ENCODE measurements around the gene MATK.

The MATK gene

GRCh38 chr19:3790209-3790734, 4.1 kb upstream of the MATK start:
- in situ Hi-C loops (cut with HindIII; ENCODE audit: low sequenced_read_pairs) = no loop called here

GRCh38 chr19:3788996-3789778, 3.0 kb upstream of the MATK start:
- in situ Hi-C loops (cut with HindIII; ENCODE audit: low sequenced_read_pairs) = no loop called here

- in situ Hi-C loops (cut with HindIII; ENCODE audit: low sequenced_read_pairs) = no loop called here
Observed at GRCh38 chr19:3785451-3785937, 687 bp downstream of the MATK start.

- in situ Hi-C loops (cut with HindIII; ENCODE audit: low sequenced_read_pairs) = no loop called here
Observed at GRCh38 chr19:3784607-3785450, 1.4 kb downstream of the MATK start.

GRCh38 chr19:3783660-3784584, 2.3 kb downstream of the MATK start:
- in situ Hi-C loops (cut with HindIII; ENCODE audit: low sequenced_read_pairs) = no loop called here

- in situ Hi-C loops (cut with HindIII; ENCODE audit: low sequenced_read_pairs) = no loop called here
Observed at GRCh38 chr19:3782903-3783302, 3.3 kb downstream of the MATK start.

GRCh38 chr19:3782330-3782729, 3.9 kb downstream of the MATK start:
- in situ Hi-C loops (cut with HindIII; ENCODE audit: low sequenced_read_pairs) = no loop called here

GRCh38 chr19:3781603-3782002, 4.6 kb downstream of the MATK start:
- in situ Hi-C loops (cut with HindIII; ENCODE audit: low sequenced_read_pairs) = no loop called here

GRCh38 chr19:3780786-3781304, 5.3 kb downstream of the MATK start:
- in situ Hi-C loops (cut with HindIII; ENCODE audit: low sequenced_read_pairs) = no loop called here

GRCh38 chr19:3778899-3779723, 7.1 kb downstream of the MATK start:
- in situ Hi-C loops (cut with HindIII; ENCODE audit: low sequenced_read_pairs) = no loop called here

GRCh38 chr19:3778104-3778867, 7.9 kb downstream of the MATK start:
- in situ Hi-C loops (cut with HindIII; ENCODE audit: low sequenced_read_pairs) = no loop called here

GRCh38 chr19:3776479-3777040, 9.6 kb downstream of the MATK start:
- in situ Hi-C loops (cut with HindIII; ENCODE audit: low sequenced_read_pairs) = no loop called here

- in situ Hi-C loops (cut with HindIII; ENCODE audit: low sequenced_read_pairs) = no loop called here
Observed at GRCh38 chr19:3775831-3776230, 10.3 kb downstream of the MATK start.

GRCh38 chr19:3775374-3775711, 10.8 kb downstream of the MATK start:
- in situ Hi-C loops (cut with HindIII; ENCODE audit: low sequenced_read_pairs) = no loop called here

- in situ Hi-C loops (cut with HindIII; ENCODE audit: low sequenced_read_pairs) = no loop called here
Observed at GRCh38 chr19:3774621-3775373, 11.4 kb downstream of the MATK start.

- in situ Hi-C loops (cut with HindIII; ENCODE audit: low sequenced_read_pairs) = no loop called here
Observed at GRCh38 chr19:3773814-3774515, 12.2 kb downstream of the MATK start.

GRCh38 chr19:3771906-3772455, 14.2 kb downstream of the MATK start, which contains the start of gene RAX2:
Gene RAX2 (minus strand): TSS chr19:3772228. CDS start chr19:3771742, 486 bp downstream.
- in situ Hi-C loops (cut with HindIII; ENCODE audit: low sequenced_read_pairs) = no loop called here
